Measurements from ENCODE around the gene IFT88.

The IFT88 gene

GRCh38 chr13:20633802-20634201, 66.8 kb downstream of the IFT88 start (continued):
- no peak for TF ChIP-seq CSRNP3 (CRISPR knock-in tag; IDR thresholded peaks at IDR 0.05)
- no peak for TF ChIP-seq TOX (CRISPR knock-in tag; IDR thresholded peaks at IDR 0.05; ENCODE audit: borderline replicate concordance)
- TF ChIP-seq ZFP30 (CRISPR knock-in tag; IDR thresholded peaks at IDR 0.05): no peak

GRCh38 chr13:20636079-20636478, 69.1 kb downstream of the IFT88 start:
- TF ChIP-seq TSHZ2 (CRISPR knock-in tag; IDR thresholded peaks at IDR 0.05) (no peak), ZNF8 (CRISPR knock-in tag; IDR thresholded peaks at IDR 0.05) (no peak)
- no peak for ATAC-seq

- ATAC-seq: no peak
- TF ChIP-seq GLIS3 (CRISPR knock-in tag; IDR thresholded peaks at IDR 0.05) (no peak), PPARA (CRISPR knock-in tag; IDR thresholded peaks at IDR 0.05; ENCODE audit: borderline replicate concordance) (no peak), POU6F1 (CRISPR knock-in tag; IDR thresholded peaks at IDR 0.05; ENCODE audit: borderline replicate concordance, low read depth) (no peak), RARB (CRISPR knock-in tag; IDR thresholded peaks at IDR 0.05) (no peak), SNAI2 (CRISPR knock-in tag; IDR thresholded peaks at IDR 0.05) (no peak), ZC3H10 (CRISPR knock-in tag; IDR thresholded peaks at IDR 0.05) (no peak), TSHZ2 (CRISPR knock-in tag; IDR thresholded peaks at IDR 0.05) (no peak), ISL1 (CRISPR knock-in tag; IDR thresholded peaks at IDR 0.05) (no peak), ZNF70 (CRISPR knock-in tag; IDR thresholded peaks at IDR 0.05) (no peak), TCF4 (CRISPR knock-in tag; IDR thresholded peaks at IDR 0.05; ENCODE audit: borderline replicate concordance) (no peak), ARNTL (CRISPR knock-in tag; IDR thresholded peaks at IDR 0.05; ENCODE audit: borderline replicate concordance, low read depth) (no peak), CSDC2 (CRISPR knock-in tag; IDR thresholded peaks at IDR 0.05) (no peak), CREB5 (CRISPR knock-in tag; IDR thresholded peaks at IDR 0.05; ENCODE audit: low read depth) (no peak), PATZ1 (CRISPR knock-in tag; IDR thresholded peaks at IDR 0.05; ENCODE audit: borderline replicate concordance) (no peak), ZFP3 (CRISPR knock-in tag; IDR thresholded peaks at IDR 0.05) (no peak)
Observed at GRCh38 chr13:20637811-20638210, 70.9 kb downstream of the IFT88 start.
